K562 (cell line): ENCODE measurements around the gene PPIF. TPM values are rescaled to one million over a fixed set of nuclear protein-coding genes. Genes with fewer than 3 reads are reported as not detected.

Experiments used
- ATAC-seq: fragments of 200-7000 bp; cut with Tn5 transposase; 3 replicates; pipeline ENCODE4 v1.9.1; 2020; ENCODE audit warnings: moderate library complexity
- BruUV-seq: library from RNA; stranded (reverse); fragments of 400-500 nt; replicated peaks from 2 replicates; lab custom pipeline; 2021; lab: Mats Ljungman, UMichigan
- CTCF ChIA-PET: fragments of 300-600 bp; formaldehyde crosslinking; extraction: SDS; loops from one replicate; lab custom pipeline; 2021; ENCODE audit warnings: low intra/inter-chr PET ratio; lab: Yijun Ruan, JAX
- POLR2A ChIA-PET: fragments of 300-600, 350-650 bp; sonication (Branson Sonifier 250); formaldehyde crosslinking; extraction: SDS; loops from one replicate; lab custom pipeline; 2021; ENCODE audit warnings: antibody characterized with exemption, inconsistent platforms; lab: Yijun Ruan, JAX
- DNase-seq, 4 experiments: peaks; one replicate each; pipeline versions ENCODE4 v3.0.0 to v3.0.0-alpha.2; 2011 to 2018; ENCODE audit warnings: low spot score in 3 of 4, mixed read lengths in 3 of 4; ENCODE audit errors: extremely low read depth in 1 of 4
- FAIRE-seq: peaks from 2 replicates; lab custom pipeline; 2011; peaks lifted over from hg19 to GRCh38; lab: Jason Lieb, UNC
- H2AFZ ChIP-seq: 2 replicates; pipeline ENCODE4 v1.6.0; 2011; ENCODE audit warnings: low read depth, low read length, control low read depth, inconsistent platforms
- H3K27ac ChIP-seq: fragments of 200-600 bp; 3 replicates; pipeline ENCODE4 v1.8.0; 2011; ENCODE audit warnings: low read depth, mild to moderate bottlenecking, control low read depth, inconsistent platforms, low read length, moderate library complexity, mixed read lengths; ENCODE audit errors: extremely low read depth
- H3K27me3 ChIP-seq, 2 experiments: fragments of 300-600 bp in 1 of 2; 2 replicates in 1 of 2; 3 replicates in 1 of 2; pipeline versions ENCODE4 v1.6.0 to v1.8.0; 2011; ENCODE audit warnings: inconsistent platforms in 2 of 2, low read length in 2 of 2, mild to moderate bottlenecking in 1 of 2, mixed read lengths in 1 of 2, moderate library complexity in 1 of 2; ENCODE audit not compliant: control insufficient read depth in 2 of 2, insufficient read depth in 2 of 2
- H3K36me3 ChIP-seq: fragments of 300-600 bp; 3 replicates; pipeline ENCODE4 v1.8.0; 2011; ENCODE audit warnings: mild to moderate bottlenecking, low read length, inconsistent platforms; ENCODE audit not compliant: control insufficient read depth, insufficient read depth
- H3K4me1 ChIP-seq, 2 experiments: fragments of 200-600 bp in 1 of 2; replicated peaks in 1 of 2; 2 replicates in 1 of 2; 3 replicates in 1 of 2; pipeline versions ENCODE4 v1.5.1 to v1.8.0; 2011; ENCODE audit warnings: inconsistent platforms in 2 of 2, low read length in 2 of 2, mild to moderate bottlenecking in 1 of 2, mixed read lengths in 1 of 2, moderate library complexity in 1 of 2; ENCODE audit not compliant: control insufficient read depth in 2 of 2, insufficient read depth in 2 of 2
- H3K4me2 ChIP-seq: 2 replicates; pipeline ENCODE4 v1.6.1; 2011; ENCODE audit warnings: low read length, control low read depth, inconsistent platforms, mixed read lengths; ENCODE audit not compliant: insufficient read depth
- H3K4me3 ChIP-seq: fragments of 200-600 bp; sonication (generic), shearing (Covaris generic); 2 replicates; pipeline ENCODE4 v1.5.1; 2016; ENCODE audit warnings: control low read depth, inconsistent platforms
- H3K79me2 ChIP-seq: fragments of 200-600 bp; 3 replicates; pipeline ENCODE4 v1.8.0; 2011; ENCODE audit warnings: low read length, inconsistent platforms; ENCODE audit not compliant: control insufficient read depth, insufficient read depth
- H3K9ac ChIP-seq, 2 experiments: 2 replicates each; pipeline versions ENCODE4 v1.6.0 to v1.6.1; 2011; ENCODE audit warnings: low read depth in 2 of 2, low read length in 2 of 2, control low read depth in 1 of 2, inconsistent platforms in 1 of 2, mild to moderate bottlenecking in 1 of 2, mixed read lengths in 1 of 2; ENCODE audit not compliant: insufficient read depth in 1 of 2
- H3K9me1 ChIP-seq: one replicate; pipeline ENCODE4 v1.6.0; 2011; ENCODE audit warnings: inconsistent platforms, mild to moderate bottlenecking, low read length, moderate library complexity; ENCODE audit not compliant: control insufficient read depth, insufficient read depth
- H3K9me3 ChIP-seq: replicated peaks from 2 replicates; pipeline ENCODE4 v1.5.1; 2011; ENCODE audit warnings: low read depth, low read length, inconsistent platforms; ENCODE audit not compliant: control insufficient read depth, insufficient read depth
- H4K20me1 ChIP-seq: replicated peaks from 2 replicates; pipeline ENCODE4 v1.6.1; 2011; ENCODE audit warnings: low read length, inconsistent platforms, mixed read lengths; ENCODE audit not compliant: control insufficient read depth, insufficient read depth
- ARID2 ChIP-seq: fragments of 450-650 bp; IDR thresholded peaks from 2 replicates; pipeline ENCODE4 v1.6.1; 2017; ENCODE audit warnings: antibody characterized with exemption, mild to moderate bottlenecking
- ELF4 ChIP-seq: fragments of 450-650 bp; formaldehyde crosslinking; IDR thresholded peaks from 2 replicates; pipeline ENCODE4 v1.4.0; 2022; ENCODE audit warnings: missing genetic modification characterization
- ERF ChIP-seq: fragments of 450-650 bp; formaldehyde crosslinking; IDR thresholded peaks from 2 replicates; pipeline ENCODE4 v1.4.0; 2020; ENCODE audit warnings: mild to moderate bottlenecking, mixed read lengths
- HDAC3 ChIP-seq: fragments of 450-650 bp; IDR thresholded peaks from 2 replicates; pipeline ENCODE4 v1.6.1; 2018; ENCODE audit warnings: borderline replicate concordance, mild to moderate bottlenecking, moderate library complexity; ENCODE audit not compliant: partially characterized antibody
- LARP7 ChIP-seq: fragments of 450-650 bp; IDR thresholded peaks from 2 replicates; pipeline ENCODE4 v1.6.1; 2016
- PCBP1 ChIP-seq: fragments of 200-400 bp; formaldehyde crosslinking; IDR thresholded peaks from 2 replicates; pipeline ENCODE4 v1.6.1; 2018; ENCODE audit warnings: mild to moderate bottlenecking, low read depth, low read length; ENCODE audit not compliant: poor library complexity, severe bottlenecking
- ZC3H11A ChIP-seq: IDR thresholded peaks from 2 replicates; pipeline ENCODE4 v1.6.1; 2012; ENCODE audit warnings: low read depth, low read length, improper control_type of control experiment
- in situ Hi-C: fragments of 300-500 bp; cut with MboI; formaldehyde crosslinking; loops from 4 replicates; pipeline ENCODE4 v1.15.0; 2018; ENCODE audit warnings: inconsistent platforms, mixed read lengths
- intact Hi-C: fragments of 100-400 bp; cut with micrococcal nuclease; formaldehyde crosslinking; loops from 2 replicates; pipeline ENCODE4 v1.14.2; 2022
- polyA plus RNA-seq, 8 experiments: library from polyadenylated mRNA; depleted of rRNA in 4 of 8; stranded (reverse) in 5 of 8; unstranded in 3 of 8; fragments of >200 nt; fragmentation: Nextera tagmentation in 2 of 8; fragmentation: Illumina TruSeq in 1 of 8; extraction: Ambion mirVana in 2 of 8; extraction: Trizol in 1 of 8; gene quantifications; 2 replicates each; pipeline versions ENCODE4 v1.2.1 to v1.2.3, GENCODE V29; 2011 to 2014; ENCODE audit warnings: inconsistent platforms in 1 of 8, missing spikeins in 1 of 8
- total RNA-seq, 7 experiments: library from RNA; depleted of rRNA in 6 of 7; stranded (reverse); fragments of >200 nt in 6 of 7; fragmentation: Illumina TruSeq in 2 of 7; extraction: Trizol in 2 of 7; gene quantifications; 2 replicates each; pipeline versions ENCODE4 v1.2.1 to v1.2.3, GENCODE V29; 2011 to 2021; ENCODE audit warnings: low replicate concordance in 1 of 7
- TF ChIP-seq, protein P1 (sequence below): fragments of 250-450 bp; sonication (Bioruptor Pico); IDR thresholded peaks from 2 replicates; pipeline ENCODE4 v1.4.0; 2020; ENCODE audit warnings: mild to moderate bottlenecking, moderate library complexity, borderline replicate concordance

Gene PPIF
- total and polyA plus RNA-seq, 9 of the 15 experiments (the other 6 are each of a cell fraction or from before 2014, with no cell fraction given), result 40.9 to 287 (median 117) TPM

DNA sequence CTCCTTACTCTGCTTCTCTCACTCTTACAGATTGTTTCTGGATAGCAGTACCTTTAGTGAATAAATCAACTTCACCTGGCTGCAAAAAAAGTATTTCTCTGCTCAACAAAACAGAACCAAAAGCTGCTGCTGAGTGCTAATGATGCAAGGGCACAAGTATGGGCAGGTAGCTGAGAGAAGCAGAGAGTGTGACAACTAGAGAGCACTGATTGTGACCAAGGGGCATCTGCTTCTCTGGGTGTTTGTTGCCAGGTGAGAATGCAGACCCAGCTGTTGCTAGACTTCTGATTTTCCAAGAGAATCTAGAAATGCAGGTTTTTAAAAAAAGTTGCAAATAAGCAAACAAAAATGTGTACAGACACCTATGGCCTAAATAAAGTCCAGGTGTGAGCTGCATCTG lies 25.3 kb upstream of the PPIF start:
- Histone ChIP-seq H3K79me2 (no peaks in the 10 kb centered on the region), H3K4me2 (no peak overlapping the region), H3K27ac (no peak overlapping the region), H4K20me1 (0 out of 2 replicates have a peak, but pooled peaks cover 4% of the 10 kb centered on the region), H3K4me3 (no peak overlapping the region), H2AFZ (no peak overlapping the region), H3K27me3 (peaks cover 3 to 53% of the 10 kb centered on the region in 2 experiments), H3K4me1 (peaks cover 12 to 18% of the 10 kb centered on the region in 2 experiments), H3K36me3 (no peaks in the 10 kb centered on the region), H3K9ac (no peak overlapping the region), H3K9me1 (peaks cover under 1% of the 10 kb centered on the region), H3K9me3 (no peaks in the 10 kb centered on the region)
- FAIRE-seq (no peak), ATAC-seq (no peak), DNase-seq (no peak)
- POLR2A ChIA-PET, result interaction anchor here (1.4 kb wide), 1 partner anchor 22 kb away, joined by 6 read pairs; no protein-coding TSS in a partner anchor
- CTCF ChIA-PET, result no interaction called here
- BruUV-seq, result no TSS peak
- intact Hi-C loops, result no loop called here
- TF ChIP-seq, protein P1, sequence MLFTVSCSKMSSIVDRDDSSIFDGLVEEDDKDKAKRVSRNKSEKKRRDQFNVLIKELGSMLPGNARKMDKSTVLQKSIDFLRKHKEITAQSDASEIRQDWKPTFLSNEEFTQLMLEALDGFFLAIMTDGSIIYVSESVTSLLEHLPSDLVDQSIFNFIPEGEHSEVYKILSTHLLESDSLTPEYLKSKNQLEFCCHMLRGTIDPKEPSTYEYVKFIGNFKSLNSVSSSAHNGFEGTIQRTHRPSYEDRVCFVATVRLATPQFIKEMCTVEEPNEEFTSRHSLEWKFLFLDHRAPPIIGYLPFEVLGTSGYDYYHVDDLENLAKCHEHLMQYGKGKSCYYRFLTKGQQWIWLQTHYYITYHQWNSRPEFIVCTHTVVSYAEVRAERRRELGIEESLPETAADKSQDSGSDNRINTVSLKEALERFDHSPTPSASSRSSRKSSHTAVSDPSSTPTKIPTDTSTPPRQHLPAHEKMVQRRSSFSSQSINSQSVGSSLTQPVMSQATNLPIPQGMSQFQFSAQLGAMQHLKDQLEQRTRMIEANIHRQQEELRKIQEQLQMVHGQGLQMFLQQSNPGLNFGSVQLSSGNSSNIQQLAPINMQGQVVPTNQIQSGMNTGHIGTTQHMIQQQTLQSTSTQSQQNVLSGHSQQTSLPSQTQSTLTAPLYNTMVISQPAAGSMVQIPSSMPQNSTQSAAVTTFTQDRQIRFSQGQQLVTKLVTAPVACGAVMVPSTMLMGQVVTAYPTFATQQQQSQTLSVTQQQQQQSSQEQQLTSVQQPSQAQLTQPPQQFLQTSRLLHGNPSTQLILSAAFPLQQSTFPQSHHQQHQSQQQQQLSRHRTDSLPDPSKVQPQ (CRISPR knock-in tag), result no peak
- TF ChIP-seq ELF4 (CRISPR knock-in tag) (no peak), ZC3H11A (no peak), ERF (CRISPR knock-in tag) (no peak), PCBP1 (no peak), HDAC3 (no peak), ARID2 (no peak), LARP7 (no peak)
- in situ Hi-C loops, result no loop called here
